ENCODE data around the gene ELAVL4. TPM values are rescaled to one million over a fixed set of nuclear protein-coding genes. Genes with fewer than 3 reads are reported as not detected.

The ELAVL4 gene
- total and polyA plus RNA-seq, 2 of the 8 experiments (the other 6 are each of a cell fraction or from before 2014, with no cell fraction given), result 0.21 to 0.89 TPM

- no peak for TF ChIP-seq ATF3 (IDR thresholded peaks at IDR 0.05; ENCODE audit: insufficient read depth, low read depth, low read length)
- no peak for TF ChIP-seq KDM1A (IDR thresholded peaks at IDR 0.05; ENCODE audit: borderline replicate concordance, low read length)
- TF ChIP-seq TBP (IDR thresholded peaks at IDR 0.05; ENCODE audit: low read depth, low read length), result no peak
- no peak for TF ChIP-seq SIN3A (conservative IDR thresholded peaks at IDR 0.05 in 1 of 2, IDR thresholded peaks at IDR 0.05 in 1 of 2; ENCODE audit: low read depth in 1 of 2, low read length in 2 of 2)
These were observed 127.9 kb downstream of the ELAVL4 start (continued) for GRCh38 chr1:50236656-50237055.
